ENCODE results near the gene PLPP1.
A peak's percentile ranks its signal among the peaks of the same experiment; 100 is the strongest.
"Not testable (repeated sequence)": the region's sequence is repeated elsewhere in the genome, so short reads cannot be mapped to it uniquely, and the experiment has no call there.

PLPP1 gene

GRCh38 chr5:55544341-55544740 lies 9.6 kb upstream of the PLPP1 start:
- DNase-seq = no peak

DNA sequence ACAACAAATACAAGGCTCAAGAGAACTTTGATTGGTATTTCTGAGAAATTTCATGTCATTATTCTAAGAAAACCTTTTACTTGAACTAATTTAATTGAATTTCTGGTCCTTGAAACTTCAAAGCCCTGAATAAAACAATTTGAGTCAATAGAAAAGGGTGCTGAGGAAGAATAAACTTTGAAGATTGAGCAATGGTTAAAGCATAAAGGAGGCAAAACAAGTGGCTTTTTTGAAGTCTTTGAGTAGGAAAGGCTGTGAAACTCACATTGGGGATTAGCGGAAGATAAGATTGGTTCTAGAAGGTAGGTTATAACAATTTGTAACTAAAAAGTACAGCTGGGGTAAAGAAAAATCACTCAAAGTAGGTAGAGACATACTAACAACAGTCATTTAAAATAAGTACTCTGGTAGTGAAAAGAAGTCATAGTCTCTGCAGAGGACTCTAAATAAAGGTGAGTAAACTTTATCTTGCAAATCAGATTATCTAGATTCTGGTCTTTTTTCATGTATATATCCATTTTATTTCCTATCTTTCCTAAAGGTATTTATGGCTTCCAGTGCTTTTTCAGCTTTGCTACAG lies 6.4 kb upstream of the PLPP1 start:
- no peak for DNase-seq

DNA sequence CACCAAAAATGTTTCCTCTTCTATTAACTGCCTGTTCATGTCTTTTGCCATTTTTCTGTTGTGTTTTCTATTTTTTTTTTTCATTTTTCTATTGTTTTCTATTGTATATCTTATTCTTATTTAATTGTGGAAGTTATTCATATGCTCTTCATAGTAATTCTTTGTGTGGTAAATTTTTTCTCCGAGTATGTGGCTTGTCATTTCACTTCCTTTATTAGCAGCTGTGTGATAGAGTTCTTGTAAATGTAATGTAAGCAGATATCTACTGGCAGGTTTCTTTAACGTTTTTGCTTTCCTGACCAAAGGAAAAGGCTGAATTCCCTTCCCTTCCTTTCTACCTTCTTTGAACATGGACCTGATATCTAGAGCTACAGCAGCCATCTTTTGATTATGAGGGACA lies 5.8 kb upstream of the PLPP1 start:
- DNase-seq = no peak

DNA sequence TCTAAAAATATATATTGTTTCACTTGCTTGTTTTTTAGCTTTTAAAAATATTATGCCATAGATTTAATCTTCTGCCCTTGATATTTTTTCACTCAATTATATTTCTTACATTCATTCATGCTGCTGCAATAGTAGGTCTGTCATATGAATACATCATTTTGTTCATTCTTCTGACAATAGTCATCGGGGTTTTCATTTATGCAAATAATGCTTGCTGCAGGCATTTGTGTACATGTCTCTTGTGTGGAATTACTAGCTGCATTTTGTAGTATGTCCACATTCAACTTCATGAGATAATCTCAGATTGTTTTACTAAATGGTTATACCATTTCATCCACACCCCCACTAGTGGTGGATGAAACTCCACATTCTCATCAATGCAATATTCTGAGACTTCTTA lies 5.3 kb upstream of the PLPP1 start:
- DNase-seq = no peak

DNA sequence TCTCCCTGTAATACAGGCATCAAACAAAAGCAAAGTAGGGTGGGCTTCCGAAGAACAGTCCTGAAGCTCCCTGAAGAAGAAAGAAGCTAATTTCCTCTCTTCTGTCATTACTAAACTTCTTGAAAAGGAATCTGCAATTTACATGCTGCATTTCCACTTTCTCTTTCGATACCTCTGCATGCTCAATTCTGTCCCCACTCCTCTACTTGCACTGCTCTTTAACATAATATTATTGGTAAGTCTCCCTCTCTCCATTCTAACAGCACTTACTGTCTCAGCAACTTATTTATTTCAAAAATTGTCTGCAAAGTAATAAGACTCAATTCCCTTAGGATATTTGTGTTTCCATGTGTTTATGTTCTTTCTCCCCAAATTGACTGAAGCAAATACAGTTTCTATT lies 3.9 kb upstream of the PLPP1 start:
- no peak for DNase-seq

- DNase-seq = not testable (repeated sequence)
These were observed 2.6 kb upstream of the PLPP1 start for GRCh38 chr5:55537315-55537714.

DNA sequence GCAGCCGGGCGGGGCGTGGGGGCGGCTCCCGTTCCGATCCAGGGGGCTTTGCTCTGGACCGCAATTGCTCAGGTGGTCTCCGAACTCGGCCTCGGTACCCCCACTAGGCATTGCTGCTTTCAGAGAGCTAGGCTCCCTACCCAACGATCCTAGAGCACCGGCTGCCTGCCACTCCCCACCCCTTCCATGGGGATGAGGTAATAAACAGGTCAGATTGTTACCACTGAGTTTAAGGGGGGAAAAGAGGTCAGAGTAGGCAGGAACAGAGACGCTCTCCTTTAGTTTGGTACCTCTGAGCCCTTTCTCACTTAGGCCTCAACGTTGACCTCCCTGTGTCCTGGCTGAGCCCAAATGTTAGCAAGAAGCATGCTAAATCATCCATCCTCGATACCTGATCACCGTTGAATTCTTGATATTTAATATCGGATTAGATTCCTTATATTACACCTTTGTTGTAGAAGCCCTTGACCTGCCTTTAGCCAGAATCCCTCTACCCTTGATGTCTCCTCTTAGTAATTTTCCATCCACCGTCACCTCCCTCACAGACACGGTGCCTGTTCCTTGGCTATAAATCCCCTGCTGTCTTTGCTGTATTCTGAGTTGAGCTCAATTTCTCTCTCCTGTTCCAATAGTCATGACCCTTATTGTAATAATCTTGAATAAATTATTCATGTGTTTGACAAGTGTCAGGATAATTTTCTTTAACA lies 588 bp upstream of the PLPP1 start:
- DNase-seq = no peak

GRCh38 chr5:55533521-55534435 lies 986 bp downstream of the PLPP1 start:
- peak; percentile 33 for DNase-seq

- no peak for DNase-seq
These were observed 4.1 kb downstream of the PLPP1 start for GRCh38 chr5:55530669-55531068.

DNA sequence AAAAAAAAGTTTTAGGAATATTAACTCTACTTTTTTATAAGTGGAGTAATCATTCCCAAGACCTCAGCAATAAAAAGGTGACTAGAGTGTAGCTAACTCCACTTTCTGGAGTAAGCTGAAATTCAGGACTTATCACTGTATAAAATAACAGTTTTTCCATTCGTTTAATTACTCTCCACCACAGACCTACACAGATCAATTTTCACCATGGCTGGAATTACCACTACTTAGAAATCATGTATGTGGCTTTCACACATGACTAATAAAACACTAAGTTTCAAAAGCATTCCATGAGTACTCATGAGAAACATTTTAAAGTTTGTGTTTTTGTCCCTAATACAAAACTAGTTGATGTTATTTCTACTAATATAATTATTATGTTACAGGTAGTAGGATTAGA lies 9.9 kb downstream of the PLPP1 start:
- DNase-seq = no peak

GRCh38 chr5:55523293-55523692 lies 11.5 kb downstream of the PLPP1 start:
- DNase-seq = no peak

GRCh38 chr5:55521881-55522280 lies 12.9 kb downstream of the PLPP1 start:
- DNase-seq = no peak

DNA sequence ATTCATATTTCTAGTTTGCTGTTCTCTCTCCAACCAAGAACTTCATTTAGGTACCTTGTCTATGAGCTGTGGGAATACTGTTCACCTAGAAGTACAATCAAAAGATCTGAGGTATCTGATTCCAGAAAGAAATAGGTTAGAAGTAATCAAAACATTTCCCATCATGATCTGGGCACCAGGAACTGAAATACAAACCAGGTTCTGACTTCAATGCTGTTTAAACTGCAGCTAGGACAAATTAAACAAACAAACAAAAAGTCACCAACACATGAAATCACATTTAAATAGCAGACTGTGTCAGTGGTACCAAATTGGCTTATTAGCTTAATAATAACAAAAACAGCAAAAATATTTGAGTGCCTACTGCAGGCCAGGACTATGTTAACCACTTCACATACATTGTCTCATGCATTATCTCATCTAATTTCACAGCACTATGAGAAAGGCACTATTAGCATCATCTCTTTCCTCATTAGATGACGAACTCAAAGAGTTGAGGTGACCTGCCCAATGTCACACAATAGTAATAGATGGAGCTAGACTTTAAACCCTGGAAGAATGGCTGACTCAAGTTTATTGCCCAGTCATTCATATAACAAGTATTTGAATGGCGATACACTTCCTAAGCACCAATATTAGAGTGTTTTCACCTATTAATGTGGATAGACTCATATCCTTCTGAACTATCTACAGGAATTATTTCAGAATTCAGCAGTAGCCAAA lies 14.5 kb downstream of the PLPP1 start:
- DNase-seq = no peak

DNA sequence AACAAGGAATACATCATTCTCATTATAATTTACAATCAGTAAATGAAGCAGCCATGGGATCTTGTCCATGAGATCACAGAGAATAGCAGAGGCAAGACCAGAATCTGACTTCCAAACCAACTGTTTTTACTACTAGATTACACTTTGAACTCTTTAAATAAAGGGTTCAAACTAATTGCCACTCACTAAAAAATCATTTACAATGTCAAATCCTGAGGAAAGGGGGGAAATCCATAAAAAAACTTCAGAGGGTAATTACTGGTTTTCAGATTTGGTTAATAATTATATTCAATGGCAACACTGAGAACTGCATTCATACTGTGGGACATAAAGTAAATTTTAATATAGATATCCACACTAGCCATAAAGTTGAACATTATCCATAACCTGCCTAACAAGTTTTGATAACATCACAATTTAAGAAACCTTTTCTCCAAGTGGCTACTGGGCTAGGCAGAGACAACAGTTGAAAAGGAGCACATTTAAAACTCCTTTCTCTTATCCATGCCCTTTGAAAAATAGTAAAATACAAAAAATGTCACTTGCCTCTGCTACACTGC lies 15.9 kb downstream of the PLPP1 start:
- DNase-seq = no peak

GRCh38 chr5:55517804-55518203 lies 17.0 kb downstream of the PLPP1 start:
- DNase-seq = no peak

DNA sequence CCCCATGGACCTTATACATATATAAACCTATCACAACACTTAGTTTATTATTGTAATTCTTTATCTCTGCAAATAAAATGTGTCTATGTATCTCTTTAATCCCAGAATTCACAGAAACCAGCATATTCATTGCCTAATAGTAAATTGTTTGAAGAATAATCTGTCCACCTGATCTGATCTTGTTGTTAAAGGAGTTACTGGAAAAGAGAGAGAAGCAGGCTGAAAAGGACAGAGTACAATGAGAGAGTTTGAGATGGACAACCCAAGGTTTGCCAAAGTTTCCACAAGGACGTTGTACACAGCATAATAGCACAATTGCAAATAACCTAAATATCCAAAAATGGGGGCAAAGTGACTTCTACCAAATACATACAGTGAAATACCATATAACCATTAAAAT lies 23.8 kb downstream of the PLPP1 start:
- DNase-seq = no peak

- no peak for DNase-seq
These were observed 24.3 kb downstream of the PLPP1 start for GRCh38 chr5:55510523-55510880.

- no peak for DNase-seq
These were observed 24.8 kb downstream of the PLPP1 start for GRCh38 chr5:55509796-55510522.

DNA sequence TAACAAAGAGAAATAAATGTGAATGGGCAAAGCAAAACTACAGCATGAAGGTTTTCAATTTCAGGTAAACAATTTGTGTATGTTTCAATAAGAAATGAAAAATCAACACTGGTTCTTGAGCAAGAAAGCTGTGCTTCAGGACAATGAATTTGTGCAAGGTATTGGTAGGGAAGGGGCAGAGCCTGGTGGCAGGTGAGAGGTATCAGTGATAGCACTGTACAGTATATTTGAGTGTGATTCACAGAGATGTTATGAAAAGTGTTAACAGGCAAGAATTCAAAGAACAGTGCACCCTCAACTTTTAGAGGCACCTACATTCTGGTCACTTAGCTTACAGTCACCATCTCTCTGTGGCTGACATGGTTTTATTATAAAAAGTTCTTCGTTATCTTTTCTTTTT lies 25.7 kb downstream of the PLPP1 start:
- no peak for DNase-seq

- no peak for DNase-seq
These were observed 27.2 kb downstream of the PLPP1 start for GRCh38 chr5:55507574-55507973.

DNA sequence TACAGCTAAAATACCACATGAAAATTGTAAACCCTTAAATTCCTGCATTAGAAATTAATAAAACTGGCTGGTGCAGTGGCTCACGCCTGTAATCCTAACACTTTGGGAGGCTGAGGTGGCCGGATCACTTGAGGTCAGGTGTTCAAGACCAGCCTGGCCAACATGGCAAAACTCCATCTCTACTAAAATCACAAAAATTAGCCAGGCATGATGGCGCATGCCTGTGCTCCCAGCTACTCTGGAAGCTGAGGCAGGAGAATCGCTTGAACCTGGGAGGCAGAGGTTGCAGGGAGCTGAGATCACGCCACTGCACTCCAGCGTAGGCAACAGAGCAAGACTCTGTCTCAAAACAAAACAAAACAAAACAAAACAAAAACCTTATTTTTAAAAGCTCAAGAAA lies 29.1 kb downstream of the PLPP1 start:
- DNase-seq = not testable (repeated sequence)

GRCh38 chr5:55503917-55504316 lies 30.8 kb downstream of the PLPP1 start:
- DNase-seq = not testable (repeated sequence)

Data from NCI-H1092 treated with DMSO at 0.1 percent for 48 hours (cell line).